Left colon (tissue), 2 donors: ENCODE data around the gene NEURL1. TPM values are rescaled to one million over a fixed set of nuclear protein-coding genes. Genes with fewer than 3 reads are reported as not detected.
A peak's percentile ranks its signal among the peaks of the same experiment; 100 is the strongest.

Experiments
- ATAC-seq: fragments of 200-7000 bp; cut with Tn5 transposase; one replicate; pipeline ENCODE4 v1.9.1; 2020; ENCODE audit warnings: mild to moderate bottlenecking, moderate library complexity
- DNase-seq, 2 donors: peaks; one replicate each; pipeline ENCODE4 v3.0.0-alpha.2; 2020
- intact Hi-C, 2 donors: fragments of 100-400 bp; cut with DNase I in 1 of 2; cut with micrococcal nuclease in 1 of 2; formaldehyde crosslinking; loops; one replicate each; pipeline versions ENCODE4 v1.11.2 to v1.14.0; 2022; cut with DNase I, micrococcal nuclease
- total RNA-seq, 2 donors: library from RNA; stranded (reverse); fragmentation: NEBNext Ultra II Directional; extraction: Animal tissue kit (Norgen Biotek cat#: 25700); gene quantifications; one replicate each; pipeline ENCODE4 v1.2.1, GENCODE V29; 2021
- donor health status: DM: no; HTN: no; CAD: no.
- donor health status: DM: yes; HTN: yes; CAD: no.

The NEURL1 gene
- total RNA-seq, 2 donors from 2014 or later, result 47.5 to 49.2 TPM

DNA sequence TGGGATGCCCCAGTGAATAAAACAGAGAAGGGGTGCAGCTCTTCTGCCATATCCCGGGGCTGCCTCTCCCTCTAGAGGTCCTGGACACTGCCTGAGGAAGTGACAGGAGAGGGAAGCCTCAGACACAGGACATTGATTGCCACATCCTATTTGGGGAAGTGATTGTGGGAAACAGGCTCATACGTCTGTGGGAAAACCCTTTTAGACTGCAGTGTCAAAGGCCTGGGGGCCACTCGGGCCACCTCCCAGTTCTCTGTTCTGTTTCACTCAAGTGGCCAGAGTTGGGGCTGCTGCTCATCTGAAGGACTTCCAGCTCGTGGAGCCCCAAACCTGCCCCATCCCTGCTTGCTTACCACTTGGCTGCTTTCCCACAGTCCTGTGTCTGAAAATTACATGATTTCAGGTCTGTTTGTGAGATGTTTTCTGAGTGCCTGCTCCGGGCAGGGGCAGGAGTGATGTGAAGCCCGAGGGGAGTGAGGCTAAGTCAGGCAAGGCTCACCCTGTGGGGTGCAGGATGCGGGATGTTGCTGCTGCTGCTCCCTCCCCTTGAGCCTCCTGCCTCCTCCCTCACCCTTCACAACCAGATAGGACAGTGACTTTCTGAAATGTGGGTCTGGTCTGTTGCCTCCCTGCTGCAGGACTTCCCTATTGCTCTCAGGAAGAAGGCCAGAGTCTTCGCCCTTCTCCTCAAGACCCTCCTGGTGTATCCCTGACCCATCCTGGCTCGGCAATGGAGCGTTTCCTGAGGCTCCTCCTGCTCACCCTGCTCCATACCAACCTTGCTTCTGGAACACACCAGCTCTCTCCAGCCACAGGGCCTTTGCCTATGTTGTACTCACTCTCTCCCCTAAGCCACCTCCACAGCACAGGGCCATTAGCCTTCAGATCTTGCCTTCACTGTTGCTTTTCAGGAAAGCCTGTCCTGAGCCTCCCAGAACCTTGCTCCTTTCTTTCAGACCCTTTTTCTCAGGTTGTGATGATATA lies 58.4 kb downstream of the NEURL1 start:
- DNase-seq, result no peak
- no peak for ATAC-seq
- intact Hi-C loops, result no loop called here

DNA sequence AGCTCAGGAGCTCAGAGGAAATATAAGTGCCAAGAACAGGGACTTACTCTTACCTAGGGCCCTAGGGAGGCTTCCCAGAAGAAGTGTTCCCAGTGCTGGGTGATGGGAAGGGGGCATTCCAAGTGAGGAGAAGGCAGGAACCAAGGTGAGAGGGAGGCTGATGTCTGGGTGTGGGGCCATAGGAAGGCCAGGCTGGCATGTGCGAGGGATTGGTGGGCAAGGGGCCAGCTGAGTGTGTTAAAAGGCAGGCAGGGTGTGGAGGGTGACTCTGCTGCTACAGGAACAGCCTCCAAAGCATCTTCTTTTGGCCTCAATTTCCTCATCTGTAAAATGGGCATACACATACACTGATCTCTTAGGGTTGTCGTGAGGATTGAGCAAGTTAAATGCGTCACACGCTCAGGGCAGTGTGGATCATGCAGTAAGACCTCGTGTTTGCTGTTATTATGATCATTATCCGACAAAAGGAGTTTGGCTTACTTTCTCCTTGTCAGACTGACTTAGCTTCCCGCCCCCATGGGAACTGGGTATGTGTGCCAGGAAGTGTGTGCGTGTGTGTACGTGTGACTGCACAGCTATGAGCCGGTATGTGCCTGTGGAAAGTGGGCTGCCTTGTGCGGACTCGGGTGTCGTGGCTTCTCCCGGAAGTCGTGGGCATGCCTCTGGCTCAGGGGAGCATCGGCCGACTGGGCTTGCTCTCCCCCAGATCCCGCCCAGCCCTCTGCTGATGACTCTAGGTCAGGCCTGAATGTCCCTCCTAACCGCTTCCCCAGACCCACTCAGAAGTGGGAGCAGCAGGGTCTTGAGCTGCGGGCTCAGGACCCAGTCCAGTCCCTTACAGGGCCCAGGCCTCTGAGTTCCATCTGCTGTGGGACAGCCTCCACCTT lies 59.6 kb downstream of the NEURL1 start:
- DNase-seq (no peak), ATAC-seq (no peak)
- intact Hi-C loops, result no loop called here

DNA sequence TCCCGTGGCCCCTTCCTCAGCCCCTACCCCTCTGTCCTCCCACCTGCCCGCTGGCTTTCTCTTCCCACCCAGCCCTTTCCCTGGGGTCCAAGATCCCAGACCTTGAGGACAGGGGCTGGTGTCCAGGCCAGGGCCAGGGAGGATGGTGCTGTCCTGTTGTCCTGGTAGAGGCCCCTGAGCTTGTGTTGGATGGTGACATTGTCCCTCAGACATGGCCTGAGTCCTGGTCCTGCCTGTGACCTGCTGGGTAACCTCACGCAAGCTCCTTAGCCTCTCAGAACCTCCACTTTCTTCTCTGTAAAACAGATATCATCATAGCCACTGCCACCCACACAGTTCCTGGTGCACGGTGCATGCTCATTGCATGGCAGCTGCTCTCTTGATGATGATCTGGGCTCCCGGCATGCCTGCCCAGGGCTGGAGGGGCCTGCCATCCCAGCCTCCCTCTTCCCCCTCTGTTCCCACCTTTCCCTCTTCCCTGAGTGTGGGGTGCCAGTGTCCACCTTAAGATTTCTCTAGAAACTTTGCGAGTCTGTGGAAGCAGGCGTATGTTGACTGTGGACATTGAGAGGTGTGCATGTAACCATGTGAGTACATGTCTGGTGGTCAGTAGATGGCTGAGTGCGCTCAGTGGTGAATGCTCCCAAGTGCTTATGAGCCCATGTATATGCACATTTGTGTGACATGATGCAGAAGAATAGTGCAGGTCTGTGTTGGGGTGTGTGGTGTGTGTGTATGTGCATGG lies 60.4 kb downstream of the NEURL1 start:
- intact Hi-C loops, result no loop called here
- DNase-seq (no peak), ATAC-seq (no peak)

DNA sequence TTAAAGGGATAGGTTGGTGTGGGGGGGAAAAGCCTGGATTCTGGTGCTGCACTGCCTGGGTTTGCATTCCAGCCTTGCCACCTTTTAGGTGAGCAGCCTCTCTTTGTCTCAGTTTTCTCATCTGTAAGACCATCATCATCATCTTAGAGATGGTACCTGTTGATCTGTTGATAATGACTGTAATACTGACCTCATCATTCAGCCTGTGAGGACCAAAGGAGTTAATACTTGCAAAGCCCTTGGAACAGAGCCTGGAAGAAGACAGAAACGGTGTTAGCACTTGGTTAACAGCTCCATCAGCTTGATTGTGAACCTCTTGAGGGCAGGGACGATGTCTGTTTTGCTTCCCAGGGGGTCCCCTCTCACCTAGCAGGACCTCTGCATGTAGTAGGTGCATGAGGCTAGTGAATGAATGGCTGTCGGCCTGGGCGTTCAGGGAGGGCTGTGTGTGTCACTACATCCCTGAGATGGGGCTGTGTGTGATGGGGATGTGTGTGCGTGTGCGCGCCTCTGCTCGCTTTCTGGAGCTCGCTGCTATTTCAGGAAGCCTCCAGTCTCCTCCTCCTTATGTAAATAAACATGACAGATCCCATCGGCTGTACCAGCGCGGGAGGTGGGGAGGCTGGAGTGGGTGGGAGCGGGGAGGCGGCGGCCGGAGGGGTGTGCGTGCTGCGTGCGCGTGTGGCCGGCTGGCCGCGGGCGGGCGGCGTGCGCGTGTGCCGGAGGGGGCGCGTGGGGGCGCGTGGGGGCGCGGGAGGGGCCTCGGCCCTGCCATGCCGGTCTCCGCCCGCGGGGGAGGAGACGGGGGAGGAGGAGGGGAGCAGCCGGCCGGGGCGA lies 61.2 kb downstream of the NEURL1 start:
- intact Hi-C loops, result no loop called here
- peak; percentile 72 to 74 for DNase-seq
- ATAC-seq, result peak; percentile 74

DNA sequence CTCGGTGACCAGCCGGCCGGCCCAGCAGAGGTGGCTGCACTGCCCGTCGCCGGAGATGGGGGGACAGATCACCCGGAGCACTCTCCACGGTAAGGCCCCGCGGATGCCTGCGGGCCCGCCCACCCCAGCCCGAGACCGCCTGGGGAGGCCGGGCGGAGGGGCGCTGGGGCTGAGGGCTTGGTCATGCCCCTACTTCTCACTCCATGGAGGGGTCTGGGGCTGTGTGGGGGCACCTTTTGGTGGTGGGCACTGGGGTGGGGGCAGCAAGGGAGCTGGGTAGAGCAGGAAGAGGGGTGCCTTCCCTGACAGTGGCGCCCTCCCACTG lies 61.8 kb downstream of the NEURL1 start:
- no peak for ATAC-seq
- DNase-seq, result no peak
- intact Hi-C loops, result no loop called here

DNA sequence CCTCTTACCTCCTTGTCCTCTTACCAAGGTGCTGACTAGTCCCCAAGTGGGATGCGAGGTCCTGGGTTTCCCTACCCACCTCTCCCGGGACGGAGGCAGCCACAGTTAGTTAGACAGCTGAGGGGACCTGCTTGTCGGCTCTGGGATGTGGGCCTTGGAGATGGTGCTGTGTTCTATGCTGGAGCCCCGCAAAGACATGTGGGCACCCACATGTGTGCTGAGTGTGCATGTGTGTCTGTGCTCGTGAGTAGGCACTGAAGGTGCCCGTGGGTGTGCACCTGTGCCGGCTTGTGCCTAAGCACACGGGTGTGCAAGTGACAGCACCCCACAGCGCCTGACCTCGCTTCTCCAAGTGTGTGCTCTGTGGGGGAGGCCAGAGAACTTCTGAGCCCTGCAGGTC lies 62.2 kb downstream of the NEURL1 start:
- intact Hi-C loops, result no loop called here
- ATAC-seq (no peak), DNase-seq (no peak)

DNA sequence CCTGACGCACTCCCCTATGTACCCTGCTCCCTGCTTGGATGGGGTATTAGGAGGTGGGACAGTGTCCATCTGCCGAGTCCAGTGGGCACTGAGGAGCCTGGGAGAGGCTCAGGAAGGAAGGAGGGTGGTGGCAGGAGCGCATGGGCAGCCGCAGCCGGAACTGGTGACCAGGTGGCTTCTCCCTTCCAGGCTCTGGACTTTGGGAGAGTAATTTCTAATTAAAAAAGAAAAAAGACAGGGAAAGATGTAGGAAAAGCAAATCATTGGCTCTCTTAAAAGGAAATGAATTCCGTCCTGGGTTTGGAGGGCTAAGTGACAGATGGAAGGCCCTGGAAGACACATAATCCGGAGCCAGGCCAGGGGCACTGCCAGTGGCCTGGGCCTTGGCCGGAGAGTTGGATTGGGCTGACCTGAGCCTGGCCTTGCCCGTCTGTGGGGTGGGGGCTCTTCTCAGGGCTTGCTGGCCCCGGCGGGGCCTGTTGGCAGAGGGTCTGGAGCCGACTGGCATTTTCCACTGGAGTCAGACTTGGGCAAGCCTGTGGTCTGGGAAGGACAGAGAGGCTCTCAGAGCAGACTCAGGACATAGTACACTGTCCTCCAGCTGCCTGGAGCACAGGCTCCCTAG lies 63.0 kb downstream of the NEURL1 start:
- no peak for ATAC-seq
- no peak for DNase-seq
- intact Hi-C loops, result no loop called here

DNA sequence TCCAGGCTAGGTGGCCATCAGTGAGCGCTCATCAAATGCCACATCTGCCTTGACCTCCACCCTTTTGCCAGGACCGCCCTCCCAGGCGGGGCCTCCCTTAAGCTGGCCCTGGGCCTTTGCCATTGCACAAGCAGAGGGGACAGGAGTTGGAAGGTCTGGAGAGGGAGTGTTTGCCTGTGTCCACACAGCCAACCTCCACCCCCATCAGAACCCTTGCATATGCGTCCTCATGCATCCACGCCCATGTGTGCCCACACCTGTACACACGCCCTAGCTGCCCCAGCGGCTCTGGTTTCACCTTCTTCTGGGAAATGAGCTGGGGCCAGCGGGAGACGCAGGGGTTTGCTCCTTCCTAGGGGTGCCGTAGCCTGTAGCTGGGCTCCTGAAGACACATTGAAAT lies 64.0 kb downstream of the NEURL1 start:
- DNase-seq (peak; percentile 61 to 69), ATAC-seq (peak; percentile 79)
- intact Hi-C loops, result no loop called here

DNA sequence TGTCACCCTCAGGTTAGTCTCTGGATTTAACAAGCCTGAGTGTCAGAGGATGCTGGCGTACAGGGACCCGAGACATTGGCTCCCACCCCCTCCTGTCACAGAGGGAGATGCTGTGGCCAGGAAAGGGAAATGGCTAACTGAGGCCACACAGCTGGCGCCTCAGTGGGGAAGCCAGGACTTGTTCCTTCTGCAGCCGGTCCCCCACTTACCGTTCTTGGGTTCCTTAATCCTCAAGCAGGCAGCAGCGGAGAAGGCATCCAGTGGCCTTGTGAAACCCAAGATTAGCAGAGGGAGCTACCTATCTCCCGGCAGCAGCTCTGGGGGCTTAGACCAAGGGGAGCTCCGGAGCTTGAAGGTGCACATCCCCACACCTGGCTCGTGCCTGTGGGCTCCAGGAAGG lies 65.4 kb downstream of the NEURL1 start:
- ATAC-seq, result no peak
- no peak for DNase-seq
- intact Hi-C loops, result no loop called here

DNA sequence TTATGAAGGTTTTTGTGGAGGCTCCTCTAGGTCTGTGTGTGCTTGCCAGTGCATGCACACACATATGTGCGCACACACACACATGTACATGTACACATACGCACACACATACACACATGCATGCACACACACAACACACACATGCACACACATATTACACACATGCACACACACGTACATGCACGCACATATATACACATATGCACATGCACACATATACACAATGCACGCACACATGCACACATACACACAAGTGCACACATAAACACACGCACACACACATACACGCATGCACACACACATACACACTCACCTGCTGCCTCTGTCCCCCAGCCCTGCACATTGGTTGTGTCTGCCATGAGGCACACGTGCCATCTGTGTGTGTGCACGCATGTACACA lies 66.3 kb downstream of the NEURL1 start:
- intact Hi-C loops, result no loop called here
- ATAC-seq (no peak), DNase-seq (no peak)

DNA sequence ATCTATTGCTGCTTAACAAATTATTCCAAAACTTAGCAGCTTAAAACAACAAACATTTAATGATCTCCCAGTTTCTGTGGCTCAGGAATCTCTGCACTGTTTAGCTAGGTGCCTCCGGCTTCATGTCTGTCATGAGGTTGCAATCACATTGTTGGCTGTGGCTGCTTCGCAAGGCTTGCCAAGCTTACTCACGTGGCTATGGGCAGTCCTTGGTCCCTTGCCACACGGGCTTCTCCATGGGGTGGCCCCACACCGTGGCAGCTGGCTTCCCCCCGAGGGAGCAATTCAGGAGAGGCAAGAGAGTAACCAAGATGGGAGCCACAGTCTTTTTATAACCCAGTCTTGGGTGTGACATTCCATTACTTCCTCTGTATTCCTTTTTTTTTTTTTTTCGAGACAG lies 67.4 kb downstream of the NEURL1 start:
- intact Hi-C loops, result no loop called here
- DNase-seq, result no peak
- ATAC-seq, result no peak

DNA sequence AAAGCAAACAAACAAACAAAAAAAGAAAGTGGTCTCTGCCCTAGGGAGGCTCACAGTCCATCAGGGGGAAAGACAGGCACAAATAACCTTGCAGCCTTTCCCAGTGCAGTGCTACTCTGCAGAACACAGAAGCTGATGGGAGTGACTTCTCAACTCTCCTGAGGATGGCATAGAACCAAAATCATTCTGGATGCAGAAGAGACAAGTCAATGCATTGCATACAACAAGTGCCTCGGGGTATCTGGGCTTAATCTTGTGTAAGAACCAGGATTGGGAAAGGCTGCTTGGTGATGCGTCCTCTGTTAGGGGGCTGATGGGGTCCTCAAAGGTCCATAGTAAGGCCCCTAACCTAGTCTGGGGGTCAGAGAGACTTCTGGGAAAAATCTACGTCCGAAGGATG lies 68.9 kb downstream of the NEURL1 start:
- DNase-seq, result no peak
- intact Hi-C loops, result no loop called here
- no peak for ATAC-seq

DNA sequence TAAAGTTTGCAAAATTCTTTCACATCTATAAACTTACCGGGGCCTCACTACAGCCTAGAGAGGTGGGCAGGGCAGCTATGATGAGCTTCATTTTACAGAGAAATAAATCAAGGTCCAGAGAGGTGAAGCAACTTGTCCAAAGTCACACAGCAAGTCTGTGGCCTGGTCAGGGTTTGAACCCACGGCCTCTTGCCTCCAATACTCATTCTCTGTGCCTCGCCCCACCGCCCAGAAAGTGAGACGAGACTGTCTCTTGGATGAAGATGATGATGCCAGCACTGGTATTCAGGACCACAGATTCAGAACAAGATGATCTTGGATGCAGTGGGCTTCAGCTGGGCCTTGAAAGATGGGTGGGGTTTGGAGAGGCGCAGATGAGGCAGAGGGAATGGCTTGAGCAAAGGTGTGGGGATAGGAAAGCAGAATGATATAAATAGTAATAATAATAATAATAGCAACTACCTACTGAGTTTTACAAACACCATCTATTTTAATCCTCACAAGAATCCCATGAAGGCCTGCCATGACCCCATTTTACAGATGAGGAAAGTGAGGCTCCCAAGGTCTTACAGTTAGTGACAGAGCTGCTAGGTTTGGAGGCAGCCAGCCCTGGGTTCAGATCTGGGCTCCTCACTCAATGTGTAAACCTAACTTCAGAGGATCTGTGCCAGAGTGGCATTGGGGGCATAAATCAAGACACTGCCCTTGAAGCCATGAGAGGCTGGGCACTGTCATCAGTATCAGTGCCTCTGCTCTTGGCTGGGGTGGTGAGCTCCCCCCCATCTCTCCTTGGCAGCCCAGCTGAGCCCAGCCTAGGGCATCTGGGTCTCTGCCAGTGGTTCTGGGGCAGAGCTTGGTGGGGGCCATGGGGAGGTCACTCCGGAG lies 70.0 kb downstream of the NEURL1 start:
- peak; percentile 14 for ATAC-seq
- intact Hi-C loops, result no loop called here
- no peak for DNase-seq

DNA sequence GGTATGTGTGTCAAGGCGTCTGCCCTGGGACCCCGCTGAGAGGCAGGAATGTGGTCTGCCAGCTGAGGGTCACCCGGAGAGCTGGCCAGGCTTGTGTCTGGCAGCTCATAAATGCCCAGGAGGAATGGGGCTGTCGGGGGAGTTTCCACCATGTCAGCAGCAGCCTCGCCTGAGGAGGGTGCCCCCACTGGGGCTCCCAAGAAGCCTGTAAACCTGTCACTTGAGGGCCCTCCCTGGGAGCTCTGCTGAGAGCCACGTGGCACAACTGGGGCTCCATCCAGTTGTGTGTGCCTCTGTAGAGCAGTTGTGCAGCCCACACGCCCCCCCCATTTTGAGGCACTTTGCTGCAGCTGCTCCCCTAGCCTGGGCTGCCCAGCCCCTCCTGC lies 70.6 kb downstream of the NEURL1 start:
- intact Hi-C loops, result no loop called here
- ATAC-seq, result peak; percentile 9
- DNase-seq, result no peak

DNA sequence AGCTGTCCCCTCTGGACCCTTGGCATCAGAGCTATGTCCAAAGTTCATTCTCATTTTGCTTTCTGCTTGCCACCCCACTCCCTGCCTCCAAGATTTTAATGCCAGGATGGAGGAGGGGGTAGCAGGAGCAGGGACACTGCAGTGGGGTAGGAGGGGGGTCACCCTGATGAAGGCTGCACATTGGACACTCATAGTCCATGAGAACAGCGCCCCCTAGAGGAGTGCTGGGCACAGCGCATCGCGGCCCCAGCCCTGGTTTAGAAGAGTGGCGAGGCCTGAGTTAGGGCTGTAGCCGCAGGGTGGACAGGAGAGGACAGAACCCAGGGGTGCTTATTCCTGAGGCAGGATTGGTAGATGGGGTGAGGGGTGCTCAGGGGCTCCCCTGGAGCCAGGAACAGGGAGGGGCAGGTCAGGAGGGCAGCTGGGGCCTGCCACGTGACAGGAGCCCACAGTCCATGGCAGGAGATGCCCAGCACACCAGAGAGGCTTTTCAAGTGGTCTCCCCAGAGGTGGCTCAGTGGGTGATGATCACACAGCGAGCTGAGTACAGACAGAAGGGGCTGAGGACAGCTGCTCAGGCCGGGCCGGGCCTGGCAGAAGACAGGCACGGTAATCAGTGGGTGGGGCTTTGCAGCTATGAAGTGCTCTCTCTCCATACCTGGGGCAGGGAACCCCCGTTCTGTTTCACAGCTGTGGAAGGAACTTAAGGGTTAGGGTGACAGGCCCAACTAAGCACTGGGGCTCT lies 71.4 kb downstream of the NEURL1 start:
- intact Hi-C loops, result no loop called here
- DNase-seq (no peak), ATAC-seq (peak; percentile 65)

DNA sequence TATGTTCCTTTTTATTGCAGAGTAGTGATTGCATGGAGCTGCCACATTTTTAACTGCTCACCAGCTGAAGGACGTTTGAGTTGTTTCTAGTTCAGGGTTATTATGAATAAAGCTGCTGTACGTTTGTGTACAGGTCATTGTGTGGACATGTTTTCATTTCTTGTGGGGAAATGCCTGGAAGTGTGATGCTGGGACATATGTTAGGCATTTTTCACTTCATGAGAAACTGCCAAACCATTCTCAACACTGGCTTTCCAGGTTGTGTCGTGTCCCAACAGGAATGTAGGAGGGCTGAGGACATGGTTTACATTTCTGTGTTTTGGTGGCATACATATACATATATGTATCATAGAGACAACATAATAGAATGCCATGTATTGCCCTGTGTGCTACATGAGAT lies 73.0 kb downstream of the NEURL1 start:
- DNase-seq (no peak), ATAC-seq (no peak)
- intact Hi-C loops, result no loop called here

DNA sequence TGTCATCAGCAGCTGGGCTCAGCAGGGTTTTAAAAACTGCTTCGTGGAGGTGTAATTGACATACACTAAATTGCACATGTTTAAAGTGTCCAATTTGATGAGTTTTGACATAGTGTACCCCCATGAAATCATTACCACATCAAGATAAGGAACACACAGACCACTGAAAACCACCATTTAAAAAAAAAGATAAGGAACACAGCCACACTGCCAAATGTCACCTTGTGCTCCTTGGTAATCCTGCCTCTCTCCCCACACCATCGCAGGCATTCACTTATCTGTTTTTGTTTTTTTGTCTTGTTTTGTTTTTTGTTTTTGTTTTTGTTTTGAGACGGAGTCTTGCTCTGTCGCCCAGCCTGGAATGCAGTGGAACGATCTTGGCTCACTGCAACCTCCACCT lies 75.0 kb downstream of the NEURL1 start:
- DNase-seq, result no peak
- intact Hi-C loops, result no loop called here
- no peak for ATAC-seq
